SH-SY5Y (cell line): ENCODE results near the gene STUB1.

Experiments used
- GATA2 ChIP-seq: IDR thresholded peaks from 2 replicates; pipeline ENCODE4 v1.6.1; 2011; ENCODE audit warnings: mild to moderate bottlenecking, low read depth, low read length
- GATA3 ChIP-seq: IDR thresholded peaks from 2 replicates; pipeline ENCODE4 v1.6.1; 2011; ENCODE audit warnings: low read depth, mild to moderate bottlenecking, low read length, moderate library complexity

DNA sequence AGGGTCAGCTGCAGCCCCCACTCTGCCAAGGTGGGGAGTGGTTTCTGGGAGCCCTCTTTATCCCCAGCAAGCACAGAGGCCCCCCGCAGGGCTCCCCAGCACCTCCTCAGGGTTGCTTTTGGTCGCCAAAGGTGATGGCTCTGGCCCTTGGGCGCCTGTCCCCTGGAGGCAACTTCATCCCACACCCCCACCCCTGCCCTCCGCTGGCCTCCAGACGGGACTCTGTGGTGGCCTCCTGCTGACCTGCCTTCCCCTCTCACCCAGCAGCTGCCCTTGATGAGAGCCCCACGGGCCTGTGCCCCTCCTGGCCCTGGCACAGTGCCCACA is 20.1 kb upstream of the STUB1 start:
- TF ChIP-seq GATA2 = no peak
- TF ChIP-seq GATA3 = no peak
